ENCODE results near the gene MOB3A.

Gene MOB3A

GRCh38 chr19:2072757-2073551 is 23.2 kb downstream of the MOB3A start:
- FAIRE-seq (no peak), DNase-seq (ENCODE audit: insufficient read length) (no peak)
- TF ChIP-seq POLR2AphosphoS5 (IDR thresholded peaks at IDR 0.05; ENCODE audit: low read depth, low read length) (0 out of 2 replicates have a peak, but pooled peaks have one; percentile 22), TAF1 (IDR thresholded peaks at IDR 0.05; ENCODE audit: borderline replicate concordance, low read depth, low read length) (no peak), POLR2A (IDR thresholded peaks at IDR 0.05; ENCODE audit: low read depth, low read length) (no peak)

- FAIRE-seq: no peak
- no peak for DNase-seq (ENCODE audit: insufficient read length)
- TF ChIP-seq TAF1 (IDR thresholded peaks at IDR 0.05; ENCODE audit: borderline replicate concordance, low read depth, low read length) (no peak), POLR2AphosphoS5 (IDR thresholded peaks at IDR 0.05; ENCODE audit: low read depth, low read length) (peak; percentile 53), POLR2A (IDR thresholded peaks at IDR 0.05; ENCODE audit: low read depth, low read length) (peak; percentile 60; the same call in 1 of the 2 replicates)
Measured at GRCh38 chr19:2070986-2071673, 25.0 kb downstream of the MOB3A start.

- TF ChIP-seq POLR2AphosphoS5 (IDR thresholded peaks at IDR 0.05; ENCODE audit: low read depth, low read length): no peak; the same call in 1 of the 2 replicates
- no peak for TF ChIP-seq POLR2A (IDR thresholded peaks at IDR 0.05; ENCODE audit: low read depth, low read length)
- no peak for TF ChIP-seq TAF1 (IDR thresholded peaks at IDR 0.05; ENCODE audit: borderline replicate concordance, low read depth, low read length)
- DNase-seq (ENCODE audit: insufficient read length): no peak
- FAIRE-seq: no peak
Measured at GRCh38 chr19:2070436-2070827, 25.7 kb downstream of the MOB3A start.

- FAIRE-seq (no peak), DNase-seq (ENCODE audit: insufficient read length) (no peak)
- TF ChIP-seq TAF1 (IDR thresholded peaks at IDR 0.05; ENCODE audit: borderline replicate concordance, low read depth, low read length) (no peak), POLR2AphosphoS5 (IDR thresholded peaks at IDR 0.05; ENCODE audit: low read depth, low read length) (no peak), POLR2A (IDR thresholded peaks at IDR 0.05; ENCODE audit: low read depth, low read length) (no peak)
Measured at GRCh38 chr19:2064788-2065524, 31.2 kb downstream of the MOB3A start.

GRCh38 chr19:2064395-2064787 is 31.7 kb downstream of the MOB3A start:
- no peak for FAIRE-seq
- no peak for DNase-seq (ENCODE audit: insufficient read length)
- TF ChIP-seq TAF1 (IDR thresholded peaks at IDR 0.05; ENCODE audit: borderline replicate concordance, low read depth, low read length): no peak
- no peak for TF ChIP-seq POLR2A (IDR thresholded peaks at IDR 0.05; ENCODE audit: low read depth, low read length)
- TF ChIP-seq POLR2AphosphoS5 (IDR thresholded peaks at IDR 0.05; ENCODE audit: low read depth, low read length): no peak

GRCh38 chr19:2063824-2064223 is 32.3 kb downstream of the MOB3A start:
- FAIRE-seq (peak; percentile 71), DNase-seq (ENCODE audit: insufficient read length) (no peak)
- TF ChIP-seq TAF1 (IDR thresholded peaks at IDR 0.05; ENCODE audit: borderline replicate concordance, low read depth, low read length) (no peak), POLR2AphosphoS5 (IDR thresholded peaks at IDR 0.05; ENCODE audit: low read depth, low read length) (no peak), POLR2A (IDR thresholded peaks at IDR 0.05; ENCODE audit: low read depth, low read length) (no peak)

- no peak for DNase-seq (ENCODE audit: insufficient read length)
- TF ChIP-seq POLR2A (IDR thresholded peaks at IDR 0.05; ENCODE audit: low read depth, low read length): no peak
- TF ChIP-seq TAF1 (IDR thresholded peaks at IDR 0.05; ENCODE audit: borderline replicate concordance, low read depth, low read length): no peak
- TF ChIP-seq POLR2AphosphoS5 (IDR thresholded peaks at IDR 0.05; ENCODE audit: low read depth, low read length): no peak
- FAIRE-seq: no peak
Measured at GRCh38 chr19:2062770-2063169, 33.4 kb downstream of the MOB3A start.

GRCh38 chr19:2062389-2062729 is 33.8 kb downstream of the MOB3A start:
- FAIRE-seq (peak; percentile 44), DNase-seq (ENCODE audit: insufficient read length) (no peak)
- TF ChIP-seq TAF1 (IDR thresholded peaks at IDR 0.05; ENCODE audit: borderline replicate concordance, low read depth, low read length): no peak
- no peak for TF ChIP-seq POLR2AphosphoS5 (IDR thresholded peaks at IDR 0.05; ENCODE audit: low read depth, low read length)
- TF ChIP-seq POLR2A (IDR thresholded peaks at IDR 0.05; ENCODE audit: low read depth, low read length): no peak

GRCh38 chr19:2061495-2062388 is 34.4 kb downstream of the MOB3A start:
- peak; percentile 71; the same call in 1 of the 2 replicates for TF ChIP-seq POLR2A (IDR thresholded peaks at IDR 0.05; ENCODE audit: low read depth, low read length)
- no peak for TF ChIP-seq POLR2AphosphoS5 (IDR thresholded peaks at IDR 0.05; ENCODE audit: low read depth, low read length)
- TF ChIP-seq TAF1 (IDR thresholded peaks at IDR 0.05; ENCODE audit: borderline replicate concordance, low read depth, low read length): 0 out of 2 replicates have a peak, but pooled peaks have one; percentile 41
- FAIRE-seq: peak; percentile 99
- peak; percentile 98 for DNase-seq (ENCODE audit: insufficient read length)

- DNase-seq (ENCODE audit: insufficient read length): no peak
- no peak for FAIRE-seq
- TF ChIP-seq POLR2A (IDR thresholded peaks at IDR 0.05; ENCODE audit: low read depth, low read length): no peak; the same call in 1 of the 2 replicates
- TF ChIP-seq TAF1 (IDR thresholded peaks at IDR 0.05; ENCODE audit: borderline replicate concordance, low read depth, low read length): no peak
- no peak for TF ChIP-seq POLR2AphosphoS5 (IDR thresholded peaks at IDR 0.05; ENCODE audit: low read depth, low read length)
Measured at GRCh38 chr19:2060884-2061494, 35.1 kb downstream of the MOB3A start.

Measured in GM12892 (cell line).